Gastrocnemius medialis (tissue), 4 donors: Measurements from ENCODE around the gene SF3B3. TPM values are rescaled to one million over a fixed set of nuclear protein-coding genes. Genes with fewer than 3 reads are reported as not detected.
A peak's percentile ranks its signal among the peaks of the same experiment; 100 is the strongest.
"Not testable (repeated sequence)": the region's sequence is repeated elsewhere in the genome, so short reads cannot be mapped to it uniquely, and the experiment has no call there.

ENCODE experiments used
- ATAC-seq, 2 donors: fragments of 150-250 bp; one replicate each; pipeline ENCODE4 v1.9.1; 2016
- DNase-seq, 2 donors: peaks; one replicate each; pipeline ENCODE4 v3.0.0-alpha.2; 2019
- H3K27ac ChIP-seq, 4 donors: fragments of 200-600 bp; sonication (generic); 1 replicate in 1 of 4; 2 replicates in 3 of 4; pipeline ENCODE4 v1.5.1; 2016 to 2018; ENCODE audit warnings: mild to moderate bottlenecking in 2 of 4, moderate library complexity in 1 of 4
- H3K27me3 ChIP-seq, 3 donors: fragments of 200-600 bp; sonication (generic) in 2 of 3; 1 replicate in 1 of 3; 2 replicates in 2 of 3; pipeline versions ENCODE4 v1.5.1 to v1.6.0; 2016 to 2019; ENCODE audit warnings: mild to moderate bottlenecking in 1 of 3, moderate library complexity in 1 of 3
- H3K36me3 ChIP-seq, 2 donors: fragments of 200-600 bp; sonication (generic) in 1 of 2; one replicate each; pipeline ENCODE4 v1.5.1; 2017 to 2018
- H3K4me1 ChIP-seq, 2 donors: fragments of 200-600 bp; sonication (generic) in 1 of 2; one replicate each; pipeline ENCODE4 v1.5.1; 2016 to 2017; ENCODE audit warnings: mild to moderate bottlenecking in 2 of 2
- H3K4me3 ChIP-seq, 4 donors: fragments of 200-600 bp; sonication (generic) in 3 of 4; 1 replicate in 1 of 4; 2 replicates in 3 of 4; pipeline ENCODE4 v1.5.1; 2016 to 2019; ENCODE audit warnings: mild to moderate bottlenecking in 2 of 4
- H3K9me3 ChIP-seq, 3 donors: fragments of 200-600 bp; sonication (generic) in 2 of 3; 1 replicate in 1 of 3; 2 replicates in 2 of 3; pipeline ENCODE4 v1.5.1; 2016 to 2019
- POLR2A ChIP-seq, 2 donors: fragments of 450-650 bp; IDR thresholded peaks; one replicate each; pipeline ENCODE4 v1.6.1; 2017; ENCODE audit warnings: antibody characterized with exemption in 2 of 2, mild to moderate bottlenecking in 2 of 2, moderate library complexity in 2 of 2
- in situ Hi-C, 4 donors: fragments of 200-750 bp; cut with MboI; loops; one replicate each; pipeline versions ENCODE4 v1.15.0 to v1.8.0; 2017; ENCODE audit warnings: low sequenced_read_pairs in 4 of 4
- intact Hi-C: fragments of 100-400 bp; cut with DNase I; formaldehyde crosslinking; loops from one replicate; pipeline ENCODE4 v1.15.1; 2023; ENCODE audit warnings: low total_unique reads
- total RNA-seq, 4 donors: library from RNA; depleted of rRNA; stranded (reverse); fragments of >200 nt; gene quantifications; one replicate each; pipeline versions ENCODE4 v1.1.0 to v1.2.3, GENCODE V29; 2016
- TF ChIP-seq, protein P1 (sequence below), 5 experiments: fragments of 450-650 bp in 3 of 5; fragments of 200-600 bp in 2 of 5; sonication (generic) in 2 of 5; IDR thresholded peaks in 4 of 5; conservative IDR thresholded peaks in 1 of 5; 1 replicate in 4 of 5; 2 replicates in 1 of 5; pipeline ENCODE4 v1.5.1; 2016 to 2019; ENCODE audit warnings: antibody characterized with exemption in 5 of 5, mild to moderate bottlenecking in 3 of 5, moderate library complexity in 3 of 5

SF3B3 gene
- total RNA-seq, 4 donors from 2014 or later: 71.0 to 110 (median 97.2) TPM

GRCh38 chr16:70582280-70582978 lies 58.8 kb downstream of the SF3B3 start:
- no peaks in the 10 kb centered on the region for H3K36me3 ChIP-seq
- no peak overlapping the region for H3K27ac ChIP-seq
- in situ Hi-C loops (no loop called here), intact Hi-C loops (no loop called here)
- H3K27me3 ChIP-seq: no peaks in the 10 kb centered on the region
- H3K9me3 ChIP-seq: no peaks in the 10 kb centered on the region
- TF ChIP-seq, protein P1, sequence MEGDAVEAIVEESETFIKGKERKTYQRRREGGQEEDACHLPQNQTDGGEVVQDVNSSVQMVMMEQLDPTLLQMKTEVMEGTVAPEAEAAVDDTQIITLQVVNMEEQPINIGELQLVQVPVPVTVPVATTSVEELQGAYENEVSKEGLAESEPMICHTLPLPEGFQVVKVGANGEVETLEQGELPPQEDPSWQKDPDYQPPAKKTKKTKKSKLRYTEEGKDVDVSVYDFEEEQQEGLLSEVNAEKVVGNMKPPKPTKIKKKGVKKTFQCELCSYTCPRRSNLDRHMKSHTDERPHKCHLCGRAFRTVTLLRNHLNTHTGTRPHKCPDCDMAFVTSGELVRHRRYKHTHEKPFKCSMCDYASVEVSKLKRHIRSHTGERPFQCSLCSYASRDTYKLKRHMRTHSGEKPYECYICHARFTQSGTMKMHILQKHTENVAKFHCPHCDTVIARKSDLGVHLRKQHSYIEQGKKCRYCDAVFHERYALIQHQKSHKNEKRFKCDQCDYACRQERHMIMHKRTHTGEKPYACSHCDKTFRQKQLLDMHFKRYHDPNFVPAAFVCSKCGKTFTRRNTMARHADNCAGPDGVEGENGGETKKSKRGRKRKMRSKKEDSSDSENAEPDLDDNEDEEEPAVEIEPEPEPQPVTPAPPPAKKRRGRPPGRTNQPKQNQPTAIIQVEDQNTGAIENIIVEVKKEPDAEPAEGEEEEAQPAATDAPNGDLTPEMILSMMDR (IDR thresholded peaks at IDR 0.05 in 4 of 5, conservative IDR thresholded peaks at IDR 0.05 in 1 of 5): no peak
- TF ChIP-seq POLR2A (IDR thresholded peaks at IDR 0.05): no peak
- DNase-seq: no peak
- peaks cover 0 to 2% of the 10 kb centered on the region in 2 donors for H3K4me1 ChIP-seq
- ATAC-seq: no peak
- no peak overlapping the region for H3K4me3 ChIP-seq

DNA sequence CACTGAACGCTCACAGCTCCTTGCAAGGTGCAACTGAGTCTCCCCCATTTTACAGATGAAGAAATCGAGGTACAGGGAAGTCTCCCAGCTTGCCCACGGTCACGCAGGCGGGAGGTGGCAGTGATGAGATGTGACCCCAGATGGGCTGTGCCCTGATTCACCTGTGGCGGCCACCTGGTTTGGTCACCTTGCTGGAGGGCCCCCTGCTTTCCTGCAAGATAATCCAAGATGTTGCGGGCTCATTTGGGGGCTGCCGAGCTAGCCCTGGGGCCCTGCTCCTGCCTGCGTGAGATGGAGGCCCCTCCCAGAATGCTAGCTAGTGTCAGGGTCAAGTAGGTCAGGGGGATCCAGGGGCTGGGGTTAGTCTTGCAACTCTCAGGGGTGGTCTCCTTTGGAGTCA lies 63.1 kb downstream of the SF3B3 start:
- no peak for TF ChIP-seq POLR2A (IDR thresholded peaks at IDR 0.05)
- Histone ChIP-seq H3K4me3 (no peak overlapping the region), H3K36me3 (no peaks in the 10 kb centered on the region), H3K27me3 (no peaks in the 10 kb centered on the region), H3K27ac (no peak overlapping the region), H3K4me1 (peaks cover 1 to 6% of the 10 kb centered on the region in 2 donors), H3K9me3 (no peaks in the 10 kb centered on the region)
- intact Hi-C loops (no loop called here), in situ Hi-C loops (no loop called here)
- ATAC-seq (no peak), DNase-seq (no peak)

DNA sequence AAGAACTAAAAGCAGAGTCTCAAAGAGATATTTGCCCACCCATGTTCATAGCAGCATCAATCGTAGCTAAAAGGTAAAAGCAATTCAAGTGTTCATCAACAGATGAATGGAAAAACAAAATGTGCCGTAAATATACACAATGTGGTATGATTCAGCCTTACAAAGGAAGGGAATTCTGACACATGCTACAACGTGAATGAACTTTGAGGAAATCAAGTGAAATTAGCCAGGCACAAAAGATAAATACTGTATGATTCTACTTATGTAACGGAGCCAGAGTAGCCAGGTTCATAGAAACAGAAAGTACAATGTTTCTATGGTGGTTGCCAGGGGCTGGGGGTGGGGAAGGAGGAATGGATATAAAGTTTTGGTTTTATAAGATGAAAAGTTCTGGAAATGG lies 64.9 kb downstream of the SF3B3 start:
- H3K27ac ChIP-seq: peak overlapping the region in 1 of 4 donors; percentile 13
- in situ Hi-C loops: no loop called here
- TF ChIP-seq, protein P1 (IDR thresholded peaks at IDR 0.05 in 4 of 5, conservative IDR thresholded peaks at IDR 0.05 in 1 of 5): no peak
- no peak for TF ChIP-seq POLR2A (IDR thresholded peaks at IDR 0.05)
- peaks cover 10 to 16% of the 10 kb centered on the region in 2 donors for H3K4me1 ChIP-seq
- H3K4me3 ChIP-seq: no peak overlapping the region
- H3K36me3 ChIP-seq: no peaks in the 10 kb centered on the region
- no peaks in the 10 kb centered on the region for H3K27me3 ChIP-seq
- intact Hi-C loops: no loop called here
- ATAC-seq: no peak
- no peak for DNase-seq
- H3K9me3 ChIP-seq: no peaks in the 10 kb centered on the region

- H3K9me3 ChIP-seq, intact Hi-C loops, H3K36me3 ChIP-seq, in situ Hi-C loops, ATAC-seq, H3K27me3 ChIP-seq, H3K4me3 ChIP-seq, DNase-seq: not testable (repeated sequence)
- Histone ChIP-seq H3K4me1 (peaks cover 10 to 16% of the 10 kb centered on the region in 2 donors), H3K27ac (peak overlapping the region in 3 of 4 donors; percentile 11 to 65 (median 55))
Observed at GRCh38 chr16:70589416-70589815, 65.8 kb downstream of the SF3B3 start.

GRCh38 chr16:70589998-70590471 lies 66.4 kb downstream of the SF3B3 start:
- ATAC-seq: peak; percentile 13 to 19
- peaks cover 10 to 16% of the 10 kb centered on the region in 2 donors for H3K4me1 ChIP-seq

More at GRCh38 chr16:70589998-70590471, 66.4 kb downstream of the SF3B3 start:
- no peak overlapping the region for H3K4me3 ChIP-seq
- peak overlapping the region in 3 of 4 donors; percentile 11 to 65 (median 55) for H3K27ac ChIP-seq
- intact Hi-C loops: no loop called here
- H3K36me3 ChIP-seq: no peaks in the 10 kb centered on the region
- in situ Hi-C loops: no loop called here
- DNase-seq: no peak
- TF ChIP-seq, protein P1 (IDR thresholded peaks at IDR 0.05 in 4 of 5, conservative IDR thresholded peaks at IDR 0.05 in 1 of 5): no peak
- TF ChIP-seq POLR2A (IDR thresholded peaks at IDR 0.05): no peak
- H3K27me3 ChIP-seq: no peaks in the 10 kb centered on the region
- H3K9me3 ChIP-seq: no peaks in the 10 kb centered on the region
